CD4-positive, alpha-beta memory T cell (primary cell): ENCODE data around the gene GALT. TPM values are rescaled to one million over a fixed set of nuclear protein-coding genes. Genes with fewer than 3 reads are reported as not detected.

ENCODE experiments used
- CTCF ChIA-PET: fragments of 350-600 bp; sonication (Branson Sonifier 250); formaldehyde crosslinking; loops from one replicate; lab custom pipeline; 2021; ENCODE audit warnings: inconsistent platforms; ENCODE audit not compliant: partially characterized antibody; lab: Charles Lee
- POLR2A ChIA-PET: fragments of 350-600 bp; sonication (Branson Sonifier 250); formaldehyde crosslinking; loops from one replicate; lab custom pipeline; 2021; ENCODE audit not compliant: partially characterized antibody; lab: Charles Lee
- DNase-seq, 5 donors: peaks; one replicate each; pipeline versions ENCODE4 v3.0.0 to v3.0.0-alpha.2; 2020 to 2022; ENCODE audit warnings: mixed read lengths in 1 of 5
- H3K27ac ChIP-seq: one replicate; pipeline ENCODE4 v1.7.0; 2013; ENCODE audit warnings: low read depth, low read length
- H3K27me3 ChIP-seq: 2 replicates; pipeline ENCODE4 v1.7.0; 2013; ENCODE audit warnings: mild to moderate bottlenecking, low read length, moderate library complexity; ENCODE audit not compliant: insufficient read depth
- H3K36me3 ChIP-seq: 2 replicates; pipeline ENCODE4 v1.7.0; 2013; ENCODE audit warnings: mild to moderate bottlenecking, low read length, moderate library complexity; ENCODE audit not compliant: insufficient read depth
- H3K4me1 ChIP-seq: 2 replicates; pipeline ENCODE4 v1.7.0; 2013; ENCODE audit warnings: mild to moderate bottlenecking, low read length, moderate library complexity; ENCODE audit not compliant: insufficient read depth
- H3K4me3 ChIP-seq, 2 donors: one replicate each; pipeline ENCODE4 v1.7.0; 2013; ENCODE audit warnings: low read length in 2 of 2, mild to moderate bottlenecking in 1 of 2
- H3K9me3 ChIP-seq, 2 donors: one replicate each; pipeline ENCODE4 v1.7.0; 2013; ENCODE audit warnings: low read length in 2 of 2, control low read depth in 1 of 2; ENCODE audit not compliant: control insufficient read depth in 1 of 2
- H3K27ac Mint-ChIP-seq, 7 donors: one replicate each; pipeline ENCODE4 v1.8.0; 2020 to 2021; ENCODE audit warnings: mixed read lengths in 7 of 7, mild to moderate bottlenecking in 6 of 7, inconsistent platforms in 3 of 7, moderate library complexity in 3 of 7
- H3K27me3 Mint-ChIP-seq, 2 donors: one replicate each; pipeline ENCODE4 v1.8.0; 2020 to 2021; ENCODE audit warnings: mixed read lengths in 2 of 2
- H3K36me3 Mint-ChIP-seq, 2 donors: one replicate each; pipeline ENCODE4 v1.8.0; 2020 to 2021; ENCODE audit warnings: mixed read lengths in 2 of 2, inconsistent platforms in 1 of 2, mild to moderate bottlenecking in 1 of 2
- H3K4me1 Mint-ChIP-seq, 4 donors: one replicate each; pipeline ENCODE4 v1.8.0; 2020 to 2021; ENCODE audit warnings: mixed read lengths in 4 of 4, mild to moderate bottlenecking in 1 of 4
- H3K4me3 Mint-ChIP-seq, 8 donors: one replicate each; pipeline ENCODE4 v1.8.0; 2020 to 2021; ENCODE audit warnings: mixed read lengths in 8 of 8, mild to moderate bottlenecking in 7 of 8, moderate library complexity in 6 of 8, inconsistent platforms in 3 of 8
- H3K9me3 Mint-ChIP-seq, 8 donors: one replicate each; pipeline ENCODE4 v1.8.0; 2020 to 2021; ENCODE audit warnings: mixed read lengths in 8 of 8, mild to moderate bottlenecking in 5 of 8, inconsistent platforms in 3 of 8, moderate library complexity in 1 of 8
- intact Hi-C: fragments of 100-400 bp; cut with micrococcal nuclease; formaldehyde crosslinking; loops from one replicate; pipeline ENCODE4 v1.15.1; 2023
- polyA plus RNA-seq, 2 donors: library from polyadenylated mRNA; unstranded; fragments of 300-500 nt; fragmentation: Illumina TruSeq; gene quantifications; one replicate each; pipeline ENCODE4 v1.2.3, GENCODE V29; 2021
- total RNA-seq, 2 experiments: library from RNA; stranded (reverse); gene quantifications; one replicate each; pipeline ENCODE4 v1.2.3, GENCODE V29; 2021

The GALT gene
- total and polyA plus RNA-seq, 4 experiments from 2014 or later = 81.9 to 261 (median 167) TPM

DNA sequence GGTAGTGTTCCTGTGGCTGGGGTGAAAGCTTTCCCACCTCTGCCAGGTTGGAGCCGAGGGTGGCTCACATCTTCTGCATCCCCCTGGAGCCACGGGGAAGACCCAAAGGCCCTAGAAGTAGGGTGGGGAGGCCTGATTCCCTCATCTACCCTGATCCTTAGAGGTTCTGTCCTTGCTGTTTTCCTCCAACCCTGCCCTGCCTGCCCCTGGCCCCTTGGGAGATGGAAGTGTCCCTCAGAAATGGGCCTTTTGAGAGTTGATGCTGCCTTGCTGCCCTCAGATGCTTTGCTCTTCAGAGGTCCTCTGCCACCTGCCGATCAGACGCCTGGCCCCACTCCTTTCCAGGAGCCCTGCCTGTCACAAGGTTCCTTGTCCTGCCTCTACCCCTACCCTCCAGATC lies 38.3 kb downstream of the GALT start:
- Histone ChIP-seq H3K27me3 (no peaks in the 10 kb centered on the region), H3K4me3 (no peak overlapping the region), H3K4me1 (no peaks in the 10 kb centered on the region), H3K36me3 (no peaks in the 10 kb centered on the region), H3K9me3 (no peaks in the 10 kb centered on the region), H3K27ac (no peak overlapping the region)
- Mint-ChIP-seq H3K27ac (no peak overlapping the region), H3K4me3 (no peak overlapping the region), H3K27me3 (no peaks in the 10 kb centered on the region), H3K36me3 (peaks cover 2 to 12% of the 10 kb centered on the region in 2 donors), H3K4me1 (no peaks in the 10 kb centered on the region), H3K9me3 (no peaks in the 10 kb centered on the region)
- CTCF ChIA-PET = interaction anchor here (1.8 to 2.9 kb wide), 2 partner anchors 15 to 18 kb away, joined by 9 to 16 read pairs; no protein-coding TSS in a partner anchor
- DNase-seq = no peak
- POLR2A ChIA-PET = no interaction called here
- intact Hi-C loops = no loop called here

DNA sequence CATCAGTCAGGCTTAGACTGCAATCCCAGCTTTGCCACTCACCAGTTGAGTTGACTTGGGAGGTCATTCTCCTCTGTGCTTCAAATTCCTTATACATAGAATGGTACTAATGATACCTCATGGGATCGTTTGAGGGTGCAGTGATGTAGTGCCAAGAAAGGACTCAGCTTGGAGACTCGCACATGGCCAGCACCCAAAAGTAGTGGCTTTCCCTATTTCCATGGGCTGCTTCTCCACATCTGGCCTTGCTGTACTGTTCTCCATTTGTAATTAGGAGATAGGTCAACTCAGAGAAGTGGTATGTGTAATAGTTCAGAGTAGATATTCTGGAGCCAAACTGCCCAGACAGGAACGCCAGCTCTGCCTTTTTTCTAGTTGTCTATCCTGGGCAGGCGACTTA lies 39.1 kb downstream of the GALT start:
- Mint-ChIP-seq H3K4me3 (no peak overlapping the region), H3K9me3 (no peaks in the 10 kb centered on the region), H3K36me3 (peaks cover 2 to 12% of the 10 kb centered on the region in 2 donors), H3K4me1 (no peaks in the 10 kb centered on the region), H3K27ac (no peak overlapping the region), H3K27me3 (no peaks in the 10 kb centered on the region)
- no peak for DNase-seq
- H3K27me3 ChIP-seq = no peaks in the 10 kb centered on the region
- no peaks in the 10 kb centered on the region for H3K4me1 ChIP-seq
- no peaks in the 10 kb centered on the region for H3K9me3 ChIP-seq
- intact Hi-C loops = no loop called here
- POLR2A ChIA-PET = interaction anchor here (0.8 to 1.3 kb wide), 2 partner anchors 12 to 65 kb away, joined by 3 to 5 read pairs; partner anchors contain the start of gene DCTN3
- no peak overlapping the region for H3K27ac ChIP-seq
- no peak overlapping the region for H3K4me3 ChIP-seq
- H3K36me3 ChIP-seq = no peaks in the 10 kb centered on the region
- CTCF ChIA-PET = interaction anchor here (1.6 to 2.9 kb wide), 3 partner anchors 14 to 20 kb away, joined by 3 to 16 read pairs (median 9); no protein-coding TSS in a partner anchor

DNA sequence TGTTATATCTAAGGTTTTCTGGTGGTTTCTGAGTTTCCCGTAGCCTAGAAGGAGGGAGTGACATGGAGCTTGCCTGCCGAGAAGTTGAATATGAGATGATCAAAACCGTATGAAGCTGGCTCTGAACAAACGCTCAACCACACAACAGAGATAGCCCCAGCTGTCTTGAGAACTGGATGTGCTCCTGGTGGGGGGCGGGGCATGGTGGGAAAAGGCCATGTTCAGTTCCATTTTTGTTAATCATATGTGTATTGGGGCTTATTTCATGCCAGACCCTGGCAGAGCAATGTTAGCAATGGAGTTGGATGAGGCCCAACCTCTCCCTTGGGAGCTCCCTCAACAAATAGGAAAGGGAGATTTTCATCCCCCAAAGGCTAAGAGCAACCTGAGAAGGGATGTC lies 39.8 kb downstream of the GALT start:
- H3K27ac ChIP-seq = no peak overlapping the region
- H3K36me3 ChIP-seq = no peaks in the 10 kb centered on the region
- no peaks in the 10 kb centered on the region for H3K9me3 ChIP-seq
- H3K4me3 ChIP-seq = no peak overlapping the region
- H3K9me3 Mint-ChIP-seq = no peaks in the 10 kb centered on the region
- ChIA-PET CTCF (interaction anchor here (0.6 to 2.9 kb wide), 4 partner anchors 14 to 312 kb away, joined by 3 to 16 read pairs (median 6); no protein-coding TSS in a partner anchor), POLR2A (interaction anchor here (1.3 kb wide), 1 partner anchor 66 kb away, joined by 3 read pairs; the partner anchor contains the start of gene DCTN3)
- no peaks in the 10 kb centered on the region for H3K27me3 Mint-ChIP-seq
- intact Hi-C loops = no loop called here
- DNase-seq = no peak
- H3K4me3 Mint-ChIP-seq = no peak overlapping the region
- peaks cover 2 to 8% of the 10 kb centered on the region in 2 donors for H3K36me3 Mint-ChIP-seq
- no peaks in the 10 kb centered on the region for H3K4me1 Mint-ChIP-seq
- H3K27me3 ChIP-seq = no peaks in the 10 kb centered on the region
- H3K27ac Mint-ChIP-seq = no peak overlapping the region
- H3K4me1 ChIP-seq = no peaks in the 10 kb centered on the region

DNA sequence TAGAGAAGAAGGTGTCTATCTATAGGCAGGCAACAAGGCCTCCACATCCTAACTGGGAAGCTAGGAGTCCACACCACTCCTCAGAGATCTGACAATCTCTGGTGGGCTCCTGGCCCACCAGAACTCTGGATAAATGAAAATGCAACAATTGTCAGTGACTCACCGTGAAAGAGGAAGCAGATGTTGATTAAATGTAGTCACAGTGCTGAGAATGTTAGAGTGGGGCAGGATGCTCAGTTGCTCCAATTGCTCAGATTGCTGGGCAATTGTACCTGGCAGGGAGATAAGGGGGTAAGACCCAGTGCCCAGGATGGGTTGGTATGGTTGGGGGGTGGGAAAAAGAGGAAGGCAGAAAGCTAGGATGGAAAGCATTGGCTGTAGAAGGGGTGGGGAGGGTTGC lies 40.3 kb downstream of the GALT start:
- H3K4me1 ChIP-seq = no peaks in the 10 kb centered on the region
- no peak overlapping the region for H3K27ac ChIP-seq
- H3K36me3 ChIP-seq = no peaks in the 10 kb centered on the region
- peak overlapping the region in 2 of 7 donors; percentile 0 to 32 for H3K27ac Mint-ChIP-seq
- H3K36me3 Mint-ChIP-seq = peaks cover 2 to 8% of the 10 kb centered on the region in 2 donors
- POLR2A ChIA-PET = no interaction called here
- intact Hi-C loops = no loop called here
- no peak for DNase-seq
- no peaks in the 10 kb centered on the region for H3K27me3 ChIP-seq
- no peaks in the 10 kb centered on the region for H3K4me1 Mint-ChIP-seq
- no peak overlapping the region for H3K4me3 Mint-ChIP-seq
- H3K9me3 ChIP-seq = no peaks in the 10 kb centered on the region
- no peaks in the 10 kb centered on the region for H3K9me3 Mint-ChIP-seq
- H3K27me3 Mint-ChIP-seq = no peaks in the 10 kb centered on the region
- no peak overlapping the region for H3K4me3 ChIP-seq
- CTCF ChIA-PET = interaction anchor here (0.6 to 2.9 kb wide), 3 partner anchors 13 to 312 kb away, joined by 3 to 16 read pairs (median 4); no protein-coding TSS in a partner anchor

DNA sequence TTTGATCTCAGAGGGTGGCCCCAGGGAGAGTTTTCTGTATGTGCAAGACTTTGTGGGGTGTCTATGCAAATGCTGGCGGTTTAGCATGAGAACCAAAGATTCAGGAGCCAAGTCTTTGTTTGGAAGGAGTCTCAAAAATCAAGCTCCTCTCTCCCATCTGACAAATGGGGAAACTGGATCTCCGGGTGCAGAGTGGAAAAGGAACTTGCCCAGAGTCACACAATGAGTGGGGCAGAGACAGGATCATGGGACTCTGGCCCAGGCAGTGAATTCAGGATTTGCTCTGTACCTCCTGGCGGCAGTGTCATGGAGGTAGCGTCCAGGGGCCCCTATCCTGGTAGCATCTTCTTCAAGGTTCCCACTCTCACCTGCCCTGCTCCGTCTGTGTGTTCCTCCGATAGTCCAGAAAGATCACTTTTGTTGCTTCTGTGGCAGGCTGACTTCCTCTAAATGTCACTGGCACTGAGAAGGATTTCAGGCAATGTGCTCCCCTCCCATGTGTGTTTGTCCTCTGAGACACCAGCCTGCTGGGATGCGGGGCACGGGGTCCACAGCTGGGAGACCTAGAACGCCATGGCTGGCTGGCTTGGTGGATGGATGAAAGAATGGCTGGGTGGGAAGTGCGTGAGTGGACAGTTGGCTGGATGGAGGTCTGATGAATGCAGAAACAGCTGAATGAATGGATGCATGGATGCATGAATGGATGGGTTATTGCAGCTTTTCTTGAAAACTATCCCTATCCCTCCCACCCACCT lies 41.0 kb downstream of the GALT start:
- Mint-ChIP-seq H3K36me3 (peaks cover 2 to 7% of the 10 kb centered on the region in 2 donors), H3K4me1 (no peaks in the 10 kb centered on the region), H3K9me3 (no peaks in the 10 kb centered on the region), H3K4me3 (no peak overlapping the region), H3K27ac (no peak overlapping the region), H3K27me3 (no peaks in the 10 kb centered on the region)
- ChIA-PET POLR2A (no interaction called here), CTCF (interaction anchor here (1.6 to 2.9 kb wide), 2 partner anchors 13 to 22 kb away, joined by 3 to 16 read pairs; no protein-coding TSS in a partner anchor)
- intact Hi-C loops = no loop called here
- DNase-seq = no peak
- Histone ChIP-seq H3K9me3 (no peaks in the 10 kb centered on the region), H3K27me3 (no peaks in the 10 kb centered on the region), H3K27ac (no peak overlapping the region), H3K4me1 (no peaks in the 10 kb centered on the region), H3K36me3 (no peaks in the 10 kb centered on the region), H3K4me3 (no peak overlapping the region)

DNA sequence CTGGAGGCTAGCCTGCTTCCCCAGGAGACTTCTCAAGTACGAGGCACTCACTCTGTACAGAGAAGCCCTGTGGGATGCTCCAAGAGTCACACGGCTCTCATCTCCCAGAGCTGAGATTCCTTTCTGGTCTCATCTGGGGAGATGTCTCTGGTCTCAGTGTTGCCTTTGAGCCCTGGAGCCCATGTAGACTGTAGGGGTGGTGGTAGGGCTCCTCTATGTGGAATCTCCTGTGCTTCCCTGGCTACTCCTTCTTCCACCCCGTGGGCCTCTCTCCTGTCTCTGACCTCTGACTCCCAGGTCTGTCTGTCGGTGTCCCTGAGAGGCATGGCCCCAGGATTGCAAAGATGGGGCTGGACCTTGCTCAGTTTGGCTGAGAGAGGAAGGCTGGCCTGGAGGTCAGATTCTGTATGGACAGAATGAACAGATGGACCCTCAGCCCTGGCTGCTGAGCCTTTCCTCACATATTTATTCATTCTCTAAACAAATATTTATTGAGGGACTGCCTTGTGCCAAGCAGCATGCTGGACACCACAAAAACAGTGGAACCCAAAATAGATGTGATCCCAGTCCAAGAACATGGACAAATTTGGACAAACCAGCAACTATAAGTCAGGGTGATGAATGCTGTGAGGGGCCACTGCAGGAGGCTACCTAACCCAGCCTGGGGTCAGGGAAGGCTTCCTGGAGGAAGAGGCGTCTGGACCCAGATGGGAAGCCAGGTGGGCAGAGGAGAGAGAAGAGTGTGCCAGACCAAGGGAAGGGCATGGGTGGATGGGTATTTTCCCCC lies 42.0 kb downstream of the GALT start:
- DNase-seq = no peak
- Histone ChIP-seq H3K36me3 (no peaks in the 10 kb centered on the region), H3K9me3 (no peaks in the 10 kb centered on the region), H3K27me3 (no peaks in the 10 kb centered on the region), H3K4me3 (no peak overlapping the region), H3K4me1 (no peaks in the 10 kb centered on the region), H3K27ac (no peak overlapping the region)
- Mint-ChIP-seq H3K27me3 (no peaks in the 10 kb centered on the region), H3K27ac (peak overlapping the region in 2 of 7 donors; percentile 15 to 42), H3K9me3 (no peaks in the 10 kb centered on the region), H3K4me3 (no peak overlapping the region), H3K36me3 (peaks cover 2 to 4% of the 10 kb centered on the region in 2 donors), H3K4me1 (no peaks in the 10 kb centered on the region)
- intact Hi-C loops = no loop called here
- CTCF ChIA-PET = interaction anchor here (0.6 to 1.2 kb wide), 3 partner anchors 12 to 546 kb away, joined by 3 to 4 read pairs (median 4); no protein-coding TSS in a partner anchor
- POLR2A ChIA-PET = no interaction called here

DNA sequence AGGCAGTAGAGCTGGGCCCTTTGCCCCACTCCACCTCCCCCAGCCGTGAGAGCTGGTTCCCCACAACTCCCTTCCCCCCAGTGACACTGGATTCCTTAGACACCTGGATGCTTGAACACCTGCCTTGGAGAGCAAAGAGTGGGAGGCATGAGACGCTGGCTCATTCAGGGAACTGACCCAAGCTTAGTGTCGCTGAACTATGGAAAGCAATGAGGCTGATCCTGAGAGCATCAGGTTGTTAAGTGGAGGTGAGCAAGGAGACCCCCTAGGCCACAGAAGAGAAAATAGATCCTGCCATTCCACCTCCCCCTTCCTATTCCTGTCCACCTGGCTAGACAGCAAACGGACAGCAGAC lies 42.6 kb downstream of the GALT start:
- no peaks in the 10 kb centered on the region for H3K27me3 ChIP-seq
- Mint-ChIP-seq H3K27ac (peak overlapping the region in 1 of 7 donors; percentile 44), H3K4me1 (no peaks in the 10 kb centered on the region), H3K9me3 (no peaks in the 10 kb centered on the region), H3K4me3 (no peak overlapping the region), H3K36me3 (peaks cover 0 to 4% of the 10 kb centered on the region in 2 donors), H3K27me3 (no peaks in the 10 kb centered on the region)
- H3K4me3 ChIP-seq = no peak overlapping the region
- no peaks in the 10 kb centered on the region for H3K36me3 ChIP-seq
- DNase-seq = no peak
- H3K4me1 ChIP-seq = no peaks in the 10 kb centered on the region
- intact Hi-C loops = no loop called here
- POLR2A ChIA-PET = no interaction called here
- H3K27ac ChIP-seq = no peak overlapping the region
- no peaks in the 10 kb centered on the region for H3K9me3 ChIP-seq
- CTCF ChIA-PET = interaction anchor here (0.6 to 1.2 kb wide), 3 partner anchors 12 to 547 kb away, joined by 3 to 4 read pairs (median 4); no protein-coding TSS in a partner anchor
